Measurements from ENCODE around the gene LYPD6B. TPM values are rescaled to one million over a fixed set of nuclear protein-coding genes. Genes with fewer than 3 reads are reported as not detected.

The LYPD6B gene
- total RNA-seq, 1 donor from 2014 or later: 0.58 TPM

- no peak for TF ChIP-seq CTCF (IDR thresholded peaks at IDR 0.05)
- no peaks in the 10 kb centered on the region for H3K4me1 Mint-ChIP-seq
- ChIA-PET CTCF (no interaction called here), POLR2A (no interaction called here)
- peaks cover 2% of the 10 kb centered on the region for H3K27me3 Mint-ChIP-seq
- DNase-seq (no peak), ATAC-seq (ENCODE audit: low read depth) (no peak)
- intact Hi-C loops (cut with micrococcal nuclease): no loop called here
- H3K36me3 Mint-ChIP-seq (ENCODE audit: low read depth): peaks cover 10% of the 10 kb centered on the region
- H3K4me3 Mint-ChIP-seq: no peak overlapping the region
- no peak overlapping the region for H3K27ac Mint-ChIP-seq
- peaks cover 16% of the 10 kb centered on the region for H3K9me3 Mint-ChIP-seq
Measured at GRCh38 chr2:149049142-149049541, 10.6 kb downstream of the LYPD6B start.

- H3K4me1 Mint-ChIP-seq: no peaks in the 10 kb centered on the region
- TF ChIP-seq CTCF (IDR thresholded peaks at IDR 0.05): no peak
- ChIA-PET POLR2A (no interaction called here), CTCF (no interaction called here)
- peaks cover 10% of the 10 kb centered on the region for H3K36me3 Mint-ChIP-seq (ENCODE audit: low read depth)
- H3K27me3 Mint-ChIP-seq: peaks cover 3% of the 10 kb centered on the region
- H3K27ac Mint-ChIP-seq: no peak overlapping the region
- intact Hi-C loops (cut with micrococcal nuclease): no loop called here
- peaks cover 9% of the 10 kb centered on the region for H3K9me3 Mint-ChIP-seq
- no peak for DNase-seq
- ATAC-seq (ENCODE audit: low read depth): no peak
- H3K4me3 Mint-ChIP-seq: no peak overlapping the region
Measured at GRCh38 chr2:149050188-149050587, 11.7 kb downstream of the LYPD6B start.

DNA sequence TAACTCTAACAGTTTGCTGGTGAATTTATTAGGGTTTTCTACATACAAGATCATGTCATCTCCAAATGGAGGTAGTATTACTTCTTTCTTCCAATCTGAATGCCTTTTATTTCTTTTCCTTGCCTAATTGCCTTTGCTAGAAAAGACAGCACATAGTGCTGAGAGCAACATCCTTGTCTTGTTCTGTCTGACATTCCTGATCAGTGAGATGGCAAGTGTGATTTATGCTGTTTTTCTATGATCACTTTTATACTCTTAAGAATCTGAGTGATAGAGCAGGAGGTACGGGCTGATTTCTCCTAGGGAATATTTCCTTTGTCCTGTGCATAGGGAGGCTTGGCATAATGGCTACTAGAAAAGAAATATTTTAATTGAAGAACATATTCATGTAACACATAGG, 17.3 kb downstream of the LYPD6B start:
- DNase-seq: no peak
- no peak for TF ChIP-seq CTCF (IDR thresholded peaks at IDR 0.05)
- no peak for ATAC-seq (ENCODE audit: low read depth)
- peaks cover 3% of the 10 kb centered on the region for H3K27me3 Mint-ChIP-seq
- H3K27ac Mint-ChIP-seq: no peak overlapping the region
- ChIA-PET CTCF (no interaction called here), POLR2A (no interaction called here)
- intact Hi-C loops (cut with micrococcal nuclease): no loop called here
- H3K4me3 Mint-ChIP-seq: no peak overlapping the region
- no peaks in the 10 kb centered on the region for H3K4me1 Mint-ChIP-seq
- H3K36me3 Mint-ChIP-seq (ENCODE audit: low read depth): no peaks in the 10 kb centered on the region
- no peaks in the 10 kb centered on the region for H3K9me3 Mint-ChIP-seq

DNA sequence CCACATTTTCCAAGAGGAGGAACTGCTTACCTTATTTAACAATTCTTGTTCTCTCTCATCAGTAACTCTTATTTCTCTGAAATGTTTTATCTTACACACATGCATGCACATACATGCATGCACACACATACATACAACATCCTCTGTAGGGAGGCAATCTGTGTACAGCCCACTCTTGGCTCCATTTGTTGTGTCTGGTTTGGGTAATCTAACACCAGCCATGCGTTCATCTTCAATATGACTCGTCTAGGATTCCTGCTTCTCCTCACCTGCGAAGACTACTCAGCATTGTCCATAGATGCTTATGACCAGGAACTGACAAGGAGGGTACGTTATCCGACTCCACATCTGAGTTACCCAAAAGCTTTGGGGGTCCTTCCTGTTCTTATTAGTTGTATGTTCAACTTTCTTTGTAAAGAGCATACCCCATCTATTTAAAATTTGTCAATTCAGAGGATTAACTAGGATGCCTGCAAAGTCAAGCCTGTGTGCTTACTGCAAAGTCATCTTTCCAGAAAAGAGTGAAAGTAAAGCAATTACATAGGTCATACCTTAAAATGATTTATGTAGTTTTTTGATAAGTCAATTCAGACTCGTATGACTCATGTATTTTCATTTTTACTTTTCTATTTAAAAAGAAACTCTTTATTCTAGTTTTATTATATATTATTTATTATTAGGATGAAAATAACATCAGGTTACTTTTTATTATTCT, 18.2 kb downstream of the LYPD6B start:
- POLR2A ChIA-PET: no interaction called here
- H3K4me3 Mint-ChIP-seq: no peak overlapping the region

GRCh38 chr2:149057401-149057800, 18.9 kb downstream of the LYPD6B start:
- intact Hi-C loops (cut with micrococcal nuclease): no loop called here
- POLR2A ChIA-PET: no interaction called here
- H3K4me1 Mint-ChIP-seq: no peaks in the 10 kb centered on the region
- DNase-seq: no peak
- H3K36me3 Mint-ChIP-seq (ENCODE audit: low read depth): no peaks in the 10 kb centered on the region
- H3K27me3 Mint-ChIP-seq: peaks cover 3% of the 10 kb centered on the region
- H3K4me3 Mint-ChIP-seq: no peak overlapping the region
- no peak overlapping the region for H3K27ac Mint-ChIP-seq
- CTCF ChIA-PET: no interaction called here
- no peak for TF ChIP-seq CTCF (IDR thresholded peaks at IDR 0.05)
- H3K9me3 Mint-ChIP-seq: no peaks in the 10 kb centered on the region
- ATAC-seq (ENCODE audit: low read depth): no peak

More for the DNA sequence above, 18.2 kb downstream of the LYPD6B start:
- Mint-ChIP-seq H3K36me3 (ENCODE audit: low read depth) (no peaks in the 10 kb centered on the region), H3K9me3 (no peaks in the 10 kb centered on the region), H3K27ac (no peak overlapping the region), H3K4me1 (no peaks in the 10 kb centered on the region), H3K27me3 (peaks cover 3% of the 10 kb centered on the region)
- no peak for ATAC-seq (ENCODE audit: low read depth)
- CTCF ChIA-PET: no interaction called here
- no peak for TF ChIP-seq CTCF (IDR thresholded peaks at IDR 0.05)
- no peak for DNase-seq
- intact Hi-C loops (cut with micrococcal nuclease): no loop called here
